HG03039 (cell line): ENCODE results near the gene TMEM178A.

ENCODE experiments used
- ATAC-seq: cut with Tn5 transposase; IDR thresholded peaks from one replicate; pipeline ENCODE4 v1.9.1; 2021; ENCODE audit warnings: mild to moderate bottlenecking, moderate library complexity; ENCODE audit not compliant: unreplicated experiment

Gene TMEM178A

DNA sequence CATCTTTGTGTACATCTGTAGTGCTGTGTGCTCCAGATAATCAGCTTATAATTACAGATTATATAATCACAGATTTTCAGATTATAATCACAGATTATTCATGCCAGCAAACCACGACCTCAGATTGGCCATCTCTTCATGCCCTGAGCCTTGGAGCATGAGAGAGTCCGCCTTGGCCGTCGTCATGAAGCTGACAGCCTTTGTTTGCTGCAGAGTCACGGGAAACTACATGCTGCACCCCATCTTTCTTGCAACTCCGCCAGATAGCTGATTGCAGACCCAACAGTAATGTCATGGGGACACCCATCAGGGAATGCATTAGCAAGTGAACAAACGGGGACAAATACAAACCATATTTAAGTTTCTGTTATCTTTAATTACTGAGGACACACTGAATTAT lies 7.3 kb downstream of the TMEM178A start:
- no peak for ATAC-seq

DNA sequence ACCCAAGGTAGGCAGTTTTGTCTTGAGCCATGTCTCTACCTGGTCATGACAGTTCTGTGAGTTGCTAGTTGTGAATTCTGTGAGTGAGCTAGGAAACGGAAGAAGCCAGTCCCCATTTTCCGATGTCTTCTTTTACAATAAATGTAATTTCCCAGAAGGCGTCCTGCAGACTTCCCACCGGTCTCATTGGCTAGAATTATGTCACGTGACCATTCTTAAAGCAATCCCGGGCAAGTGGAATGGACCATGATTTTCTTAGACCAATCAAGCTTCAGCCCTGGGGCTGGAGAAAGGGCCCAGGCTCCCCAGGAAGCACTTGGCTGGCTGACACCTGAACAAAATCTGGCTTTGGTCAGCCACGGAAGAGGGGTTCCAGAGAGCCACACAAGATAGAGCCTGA lies 10.6 kb downstream of the TMEM178A start:
- ATAC-seq = no peak

DNA sequence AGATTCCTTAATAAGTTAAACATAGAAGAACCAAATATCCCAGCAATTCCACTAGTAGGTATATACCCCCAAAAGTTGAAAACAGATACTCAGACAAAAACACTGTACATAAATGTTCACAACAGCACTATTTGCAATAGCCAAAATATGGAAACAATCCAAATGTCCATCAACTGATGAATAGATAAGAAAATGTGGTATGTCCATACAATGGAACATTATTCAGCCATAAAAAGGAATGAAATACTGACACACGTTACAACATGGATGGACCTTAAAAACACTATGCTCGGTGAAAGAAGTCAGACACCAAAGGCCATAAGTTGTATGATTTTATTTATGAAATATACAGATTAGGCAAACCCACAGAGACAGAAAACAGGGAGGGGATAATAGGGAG lies 12.5 kb downstream of the TMEM178A start:
- no peak for ATAC-seq

DNA sequence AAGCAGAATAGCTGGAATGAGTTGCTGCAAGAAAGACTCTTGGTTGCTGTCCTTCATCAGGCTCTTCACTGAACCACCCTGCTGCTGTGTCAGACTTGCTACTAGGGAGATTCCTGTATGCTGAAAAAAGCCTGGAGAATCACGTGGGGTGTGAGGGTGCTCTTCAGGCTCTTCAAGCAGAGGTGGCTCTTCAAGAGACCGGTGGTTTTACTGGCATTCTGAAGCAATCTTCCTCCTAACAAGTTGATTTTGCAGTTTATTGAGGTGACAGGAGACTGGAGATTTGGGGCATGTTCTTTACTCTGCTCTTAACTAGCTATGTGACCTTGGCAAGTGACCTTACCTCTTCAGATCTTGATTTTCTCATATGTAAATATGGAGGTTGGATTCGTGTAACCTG lies 14.1 kb downstream of the TMEM178A start:
- ATAC-seq = no peak

DNA sequence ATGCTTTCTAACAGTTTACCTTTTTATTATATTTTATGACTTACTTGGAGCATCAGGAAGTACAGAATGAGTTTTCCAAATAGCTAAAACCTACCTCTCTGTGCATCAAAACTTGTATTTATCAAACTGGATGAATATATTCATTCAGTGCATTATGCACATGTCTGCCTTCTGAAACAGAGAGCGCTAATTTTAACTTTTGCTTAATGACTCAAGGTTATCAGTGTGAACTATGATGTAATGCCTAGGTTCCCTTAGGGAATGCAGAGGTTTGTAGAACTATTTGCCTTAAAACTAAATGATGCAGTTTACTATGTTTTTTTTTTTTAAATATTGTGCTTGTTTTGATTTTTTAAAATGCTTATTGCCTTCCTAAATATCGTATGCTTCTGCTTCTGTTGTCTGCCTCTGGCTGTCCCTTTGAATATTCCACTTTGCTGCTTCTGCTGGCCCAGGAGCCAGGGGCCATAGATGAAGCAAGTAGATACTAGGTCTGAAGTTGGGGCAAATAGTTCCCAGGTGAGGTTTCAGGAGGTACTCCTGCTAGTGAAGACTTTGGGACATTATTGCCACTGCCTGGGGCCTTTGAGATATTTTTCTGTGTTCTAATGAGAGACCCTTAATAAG lies 16.5 kb downstream of the TMEM178A start:
- ATAC-seq = no peak

DNA sequence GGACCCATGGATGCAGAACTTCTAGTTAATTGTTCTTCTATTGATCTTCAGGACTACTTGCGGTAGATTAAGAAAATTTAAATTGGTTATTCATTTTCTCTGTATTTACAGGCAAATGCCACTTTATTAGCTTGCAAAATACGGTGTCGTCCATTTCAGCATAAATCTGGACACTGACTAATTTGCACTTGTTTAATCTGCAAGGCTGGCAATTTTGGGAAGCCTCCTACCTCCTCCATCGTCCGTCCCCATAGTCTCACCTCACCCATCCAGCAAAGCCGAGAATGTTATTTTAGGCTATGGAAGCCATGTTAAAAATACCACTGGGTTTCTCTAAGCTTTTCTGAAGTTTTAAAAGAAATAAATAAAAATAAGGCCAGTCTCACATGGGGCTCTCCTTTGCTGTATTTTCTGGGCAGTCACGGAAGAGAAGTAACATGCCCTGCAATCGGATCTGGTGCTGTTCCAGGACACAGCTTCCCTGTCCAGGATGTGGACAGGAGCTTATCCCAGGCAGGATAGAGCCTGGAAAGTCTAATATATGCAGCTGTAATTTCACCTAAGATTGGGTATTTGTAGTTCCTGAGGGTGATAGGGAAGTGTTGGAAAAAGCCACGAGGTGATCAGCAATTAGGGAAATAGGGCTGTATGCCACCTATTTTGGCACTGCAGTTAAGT lies 17.4 kb downstream of the TMEM178A start:
- no peak for ATAC-seq

DNA sequence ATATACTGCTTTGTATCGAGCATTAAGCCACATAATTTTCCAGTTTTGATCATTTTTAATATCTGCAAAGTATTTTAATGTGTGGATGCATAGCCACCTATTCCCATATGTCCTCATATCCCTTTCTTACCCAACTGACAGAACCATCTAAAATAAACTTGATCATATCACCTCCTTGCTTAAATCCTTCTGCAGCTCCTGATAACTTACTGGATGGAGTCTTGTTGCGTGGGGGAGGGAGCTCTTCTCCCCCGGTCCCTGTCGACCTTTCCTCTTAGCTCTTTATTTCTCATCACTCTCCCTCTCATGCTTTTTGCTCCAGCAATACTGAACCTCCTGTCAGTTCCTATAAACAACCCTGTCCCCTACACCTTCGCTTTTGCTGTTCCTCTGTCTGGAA lies 18.7 kb downstream of the TMEM178A start:
- no peak for ATAC-seq

DNA sequence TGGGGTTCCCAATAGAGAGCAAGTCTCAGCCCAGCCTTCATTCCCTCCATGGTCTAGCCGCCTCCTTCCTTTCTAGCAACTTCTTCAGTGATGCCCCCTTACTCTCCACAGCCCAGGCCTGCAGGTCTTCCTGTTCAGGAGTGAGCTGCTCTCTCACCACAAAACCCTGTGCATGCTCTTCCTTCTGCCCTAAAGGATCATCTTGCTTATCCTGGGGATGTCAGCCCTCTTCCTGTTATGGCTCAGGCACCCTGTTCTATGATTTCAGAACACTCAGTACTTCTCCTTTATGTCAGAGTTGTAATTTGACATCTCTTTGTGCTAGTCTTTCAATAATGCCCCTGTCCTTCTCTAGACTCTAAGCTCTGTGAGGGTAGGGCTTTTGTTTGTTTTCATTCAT lies 19.4 kb downstream of the TMEM178A start:
- ATAC-seq = no peak

DNA sequence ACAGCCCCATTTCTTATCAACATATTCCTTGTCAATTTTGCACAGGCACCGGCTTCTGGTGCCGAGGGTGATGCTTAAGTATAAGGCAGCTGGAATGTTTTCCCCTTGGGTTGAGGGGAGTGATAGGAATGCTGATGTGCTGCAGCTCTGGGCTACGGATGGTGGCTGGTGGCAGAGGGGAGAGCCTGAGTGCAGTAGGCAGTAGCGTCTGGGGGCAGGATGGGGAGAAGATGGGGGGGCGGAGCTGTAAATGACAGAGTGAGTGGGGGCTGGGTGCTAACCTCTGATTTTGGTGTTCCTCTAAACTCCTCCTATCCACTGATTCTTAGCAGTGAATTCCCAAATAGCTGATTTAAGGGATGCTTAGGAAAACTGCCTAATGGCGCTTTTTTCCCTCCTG lies 20.7 kb downstream of the TMEM178A start:
- ATAC-seq = no peak

DNA sequence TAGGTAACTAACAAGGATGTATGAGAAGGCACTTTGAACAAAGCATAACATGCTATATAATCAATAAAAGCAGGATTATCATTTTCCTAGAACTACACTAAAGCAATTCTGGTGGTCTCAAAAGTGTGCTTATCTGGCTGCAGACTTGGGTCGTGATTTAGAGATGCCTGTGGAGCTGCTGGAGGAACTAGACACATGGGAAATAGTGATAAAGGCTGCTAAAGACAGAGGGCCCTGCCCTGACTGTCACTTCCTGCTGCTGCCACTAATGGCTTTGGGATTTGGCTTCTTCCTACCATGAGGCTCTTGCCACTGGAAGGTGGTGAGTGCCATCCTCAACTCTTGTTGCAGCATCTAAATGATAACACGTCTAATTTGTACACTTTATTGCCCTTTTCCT lies 22.5 kb downstream of the TMEM178A start:
- no peak for ATAC-seq

DNA sequence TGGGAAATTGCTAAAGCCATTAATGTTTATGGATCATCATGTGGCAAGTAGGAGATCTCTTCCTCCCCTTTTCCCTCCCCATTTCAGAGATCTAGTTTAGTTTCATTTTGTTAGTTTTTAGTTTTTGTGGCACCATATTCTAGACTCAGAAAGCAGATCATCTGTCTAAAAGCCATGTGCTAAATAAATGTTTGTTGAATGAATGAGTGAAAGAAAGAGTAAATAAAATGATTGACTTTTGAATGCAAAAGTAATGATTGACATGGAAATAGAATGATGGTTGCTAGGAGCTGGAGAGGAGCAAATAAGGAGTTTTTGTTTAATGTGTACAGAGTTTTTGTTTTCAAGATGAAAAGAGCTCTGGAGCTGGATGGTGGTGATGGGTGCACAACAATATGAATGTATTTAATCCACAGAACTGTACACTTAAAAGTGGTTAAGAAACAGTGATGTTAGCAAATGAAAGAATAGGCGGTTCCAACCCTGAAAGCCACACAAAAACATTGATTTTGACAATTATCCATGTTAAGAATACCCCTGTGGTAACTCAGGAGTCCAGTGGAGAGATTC lies 23.6 kb downstream of the TMEM178A start:
- ATAC-seq = no peak

DNA sequence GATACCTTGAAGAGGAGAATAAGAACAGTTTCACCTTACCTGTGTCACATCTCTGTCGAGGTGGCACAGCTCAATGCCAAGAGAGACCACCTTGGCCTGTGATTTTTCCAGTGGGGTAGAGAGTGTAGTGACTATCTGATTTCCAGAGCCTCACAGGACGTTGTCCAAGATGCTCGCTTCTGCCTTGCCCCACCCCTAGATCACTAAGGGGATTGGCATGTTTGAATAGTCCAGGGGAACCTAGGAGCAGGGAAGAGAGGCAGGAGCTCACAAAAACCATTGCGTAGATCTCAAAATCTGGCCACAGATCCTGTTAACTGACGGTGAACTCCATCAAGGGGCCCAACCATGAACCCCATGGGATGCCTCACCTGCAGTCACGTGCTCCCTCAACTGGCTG lies 24.2 kb downstream of the TMEM178A start:
- no peak for ATAC-seq

DNA sequence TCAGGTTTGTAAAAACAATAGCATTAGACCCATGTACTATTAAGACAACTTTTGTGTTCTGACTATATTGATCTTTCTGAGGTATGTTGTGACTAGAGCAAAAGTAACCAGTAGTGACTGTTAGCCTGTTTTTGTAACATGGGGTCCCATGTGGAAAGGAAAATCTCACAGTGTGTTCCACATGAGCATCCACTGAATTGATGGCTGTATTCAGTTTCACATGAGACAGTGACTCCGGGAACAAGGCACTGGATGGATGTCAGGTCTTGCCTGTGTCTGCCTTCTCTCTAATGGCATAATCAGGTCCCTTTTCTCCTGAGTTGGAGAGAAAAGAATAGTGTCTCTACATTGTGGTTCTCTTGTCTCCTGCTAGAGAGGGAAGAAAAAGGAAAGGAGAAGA lies 27.5 kb downstream of the TMEM178A start:
- ATAC-seq = no peak

DNA sequence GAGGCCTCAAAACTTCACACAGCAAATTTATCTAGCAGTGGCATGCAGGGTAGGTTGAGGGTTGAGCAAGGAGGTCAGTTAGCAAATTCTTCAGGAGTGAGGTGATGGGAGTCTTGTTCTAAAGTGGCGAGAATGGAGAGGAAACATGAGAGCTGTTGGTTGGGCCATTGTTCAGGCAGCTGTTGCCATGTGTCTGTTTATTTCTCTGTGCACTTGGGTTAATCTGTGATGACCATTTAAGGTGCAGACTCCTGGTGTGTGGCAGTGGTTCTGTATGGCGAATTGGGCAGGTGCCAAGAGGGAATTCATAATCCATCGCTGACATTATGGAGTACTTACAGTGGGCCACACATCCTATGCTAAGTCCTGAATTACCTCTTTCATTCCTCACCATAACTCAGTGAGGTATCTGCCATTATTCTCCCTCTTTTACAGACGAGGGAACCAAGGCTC lies 30.4 kb downstream of the TMEM178A start:
- ATAC-seq = no peak

DNA sequence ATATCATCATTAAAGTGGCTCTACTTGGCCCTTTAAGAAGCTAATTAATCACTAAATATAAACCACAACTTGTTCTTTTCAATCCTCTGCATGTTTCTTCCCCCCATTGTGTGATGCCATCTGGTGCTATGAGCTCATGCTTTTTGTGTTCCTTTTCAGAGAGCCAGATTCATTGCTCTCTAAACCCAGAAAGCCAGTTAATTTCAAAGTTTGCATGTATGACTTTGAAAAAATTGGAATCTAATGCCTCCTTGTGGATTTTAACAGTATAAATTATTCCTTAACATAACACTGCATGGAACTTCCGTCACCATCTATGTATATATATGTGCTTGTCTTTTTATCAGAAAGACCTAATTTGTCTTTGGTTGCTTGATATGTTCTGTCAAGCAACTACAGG lies 31.1 kb downstream of the TMEM178A start:
- ATAC-seq = no peak

DNA sequence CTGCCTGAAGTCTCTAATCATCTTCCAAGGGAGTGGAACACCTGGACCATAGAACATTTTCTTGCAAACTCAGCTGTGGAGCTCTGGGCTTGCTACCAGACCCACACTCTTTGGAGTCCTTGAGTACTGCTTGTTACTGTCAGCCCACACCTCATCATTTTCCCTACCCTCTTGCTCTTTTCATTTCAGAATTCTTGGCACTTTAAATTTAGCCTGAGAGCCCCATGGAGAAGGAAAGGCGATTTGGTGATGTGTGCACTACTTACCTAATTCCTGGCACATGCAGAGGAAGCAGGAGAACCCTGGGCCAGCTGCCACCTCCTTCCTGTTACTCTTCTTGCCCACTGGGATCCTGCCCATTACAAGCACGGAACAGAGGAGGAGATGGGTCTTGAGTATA lies 31.7 kb downstream of the TMEM178A start:
- no peak for ATAC-seq

DNA sequence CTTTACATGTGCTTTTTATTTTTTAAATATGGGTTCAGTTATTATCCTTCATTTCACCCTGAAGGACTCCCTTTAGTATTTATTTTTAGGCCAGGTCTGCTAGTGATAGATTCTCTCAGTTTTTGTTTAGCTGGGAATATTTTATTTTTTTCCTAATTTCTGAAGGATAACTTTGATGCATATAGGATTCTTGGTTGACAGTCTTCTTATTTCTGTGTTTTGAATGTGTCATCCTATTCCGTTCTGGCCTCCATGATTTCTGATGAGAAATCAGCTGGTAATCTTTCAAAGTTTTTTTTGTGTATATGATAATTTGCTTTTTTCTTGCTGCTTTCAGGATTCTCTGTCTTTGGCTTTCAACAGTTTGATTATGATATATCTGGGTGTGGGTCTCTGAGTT lies 35.4 kb downstream of the TMEM178A start:
- ATAC-seq = no peak

DNA sequence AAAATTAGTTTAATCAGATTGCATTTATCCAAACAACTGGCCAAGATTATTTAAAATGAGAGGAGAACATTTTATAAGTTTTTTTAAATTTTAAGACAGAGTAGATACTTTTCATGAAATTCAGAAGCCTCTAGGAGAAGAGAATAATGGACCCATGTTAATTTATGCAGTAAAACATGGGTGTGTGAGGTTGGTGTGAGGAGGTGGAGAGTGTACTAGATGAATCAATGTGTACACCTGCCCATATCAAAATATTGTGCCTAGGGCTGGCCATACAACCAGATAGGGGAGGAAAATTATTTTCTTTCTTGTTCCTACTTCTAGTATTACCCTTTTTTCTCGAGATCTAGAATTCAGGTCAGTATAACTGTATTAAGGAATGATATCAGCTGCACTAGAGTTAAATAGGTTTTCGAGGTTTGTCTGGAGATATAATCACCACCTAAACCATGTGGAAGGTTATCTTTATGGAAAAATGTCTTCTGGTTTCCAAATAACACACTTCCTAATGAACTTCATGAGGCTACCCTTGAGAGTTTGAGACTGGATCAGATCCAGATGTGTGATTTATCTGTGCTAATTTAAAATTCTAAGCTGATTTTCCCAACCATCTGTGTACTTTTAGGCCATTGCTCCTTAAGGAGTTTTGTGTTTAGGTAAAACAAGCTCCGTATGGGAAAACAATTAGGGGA lies 37.6 kb downstream of the TMEM178A start:
- no peak for ATAC-seq

DNA sequence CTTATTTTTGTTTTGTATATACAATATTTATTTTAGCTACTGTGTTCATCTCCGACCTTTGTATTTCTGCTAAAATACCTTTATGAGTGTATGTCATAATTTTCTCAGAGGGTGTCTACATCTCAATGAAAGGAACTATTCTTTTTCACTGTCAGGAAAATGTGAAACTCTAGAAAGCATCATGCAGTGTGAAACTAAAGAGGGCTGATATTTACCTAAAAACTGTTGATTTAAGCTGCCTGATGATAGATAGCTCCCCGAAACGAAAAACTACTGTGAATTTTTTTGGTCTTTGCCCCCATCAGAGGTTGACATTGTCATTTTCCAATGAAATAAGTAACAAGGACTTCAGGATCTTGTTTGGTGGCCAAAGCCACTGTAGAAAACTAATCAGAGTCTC lies 38.8 kb downstream of the TMEM178A start:
- ATAC-seq = no peak

DNA sequence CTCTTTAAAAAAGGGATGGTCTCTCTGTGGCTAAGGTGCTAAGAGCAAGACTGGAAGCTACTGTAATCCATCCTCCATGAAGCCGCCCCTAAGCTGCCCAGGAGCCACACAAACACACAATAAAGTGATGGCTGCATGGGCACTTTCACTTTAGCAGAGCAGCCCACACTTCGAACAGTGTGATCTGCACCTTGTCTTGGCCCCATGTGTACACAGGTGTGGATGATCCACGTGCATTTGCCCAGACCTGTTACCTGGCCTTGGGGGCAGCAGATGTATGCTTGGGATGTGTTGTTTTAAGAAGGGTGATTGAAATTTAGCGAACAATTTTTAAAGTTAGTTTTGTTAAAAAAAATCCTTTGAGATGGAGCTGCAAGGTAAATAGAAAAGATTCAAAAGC lies 39.9 kb downstream of the TMEM178A start:
- no peak for ATAC-seq

DNA sequence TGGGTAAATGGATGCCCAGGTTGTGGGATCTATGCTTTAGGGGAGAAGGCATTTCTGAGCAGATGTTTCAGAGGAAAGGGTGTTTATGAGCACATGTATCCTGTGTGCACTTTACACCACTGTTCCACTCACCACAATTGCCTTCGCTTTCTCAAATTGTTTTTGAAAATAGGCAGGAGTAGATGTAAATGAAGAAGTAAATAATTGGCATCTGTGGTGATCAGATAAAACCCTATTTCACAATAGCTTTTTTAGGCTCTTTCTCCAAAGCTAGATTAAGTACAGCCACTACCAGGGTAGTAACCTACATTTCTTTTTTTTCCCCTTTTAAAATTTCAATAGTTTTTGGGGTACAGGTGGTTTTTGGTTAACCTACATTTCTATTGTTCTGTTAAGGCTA lies 40.6 kb downstream of the TMEM178A start:
- ATAC-seq = no peak

DNA sequence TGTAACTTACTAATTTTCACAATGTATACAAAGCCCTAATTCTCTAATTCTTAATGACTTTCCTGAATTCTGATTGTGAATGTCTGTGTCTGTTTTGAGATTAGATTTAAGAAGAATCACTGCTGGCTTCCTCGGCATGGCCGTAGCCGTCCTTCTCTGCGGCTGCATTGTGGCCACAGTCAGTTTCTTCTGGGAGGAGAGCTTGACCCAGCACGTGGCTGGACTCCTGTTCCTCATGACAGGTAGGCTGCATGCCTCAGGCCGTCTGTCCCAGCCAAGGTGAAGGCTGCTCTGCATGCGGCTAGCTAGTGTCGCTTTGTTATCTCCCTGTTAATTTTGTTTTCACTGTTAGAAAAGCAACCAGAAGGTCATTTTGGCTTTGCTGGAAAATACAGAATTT lies 41.2 kb downstream of the TMEM178A start:
- no peak for ATAC-seq
